ENCODE data around the gene CFAP298.

The CFAP298 gene

DNA sequence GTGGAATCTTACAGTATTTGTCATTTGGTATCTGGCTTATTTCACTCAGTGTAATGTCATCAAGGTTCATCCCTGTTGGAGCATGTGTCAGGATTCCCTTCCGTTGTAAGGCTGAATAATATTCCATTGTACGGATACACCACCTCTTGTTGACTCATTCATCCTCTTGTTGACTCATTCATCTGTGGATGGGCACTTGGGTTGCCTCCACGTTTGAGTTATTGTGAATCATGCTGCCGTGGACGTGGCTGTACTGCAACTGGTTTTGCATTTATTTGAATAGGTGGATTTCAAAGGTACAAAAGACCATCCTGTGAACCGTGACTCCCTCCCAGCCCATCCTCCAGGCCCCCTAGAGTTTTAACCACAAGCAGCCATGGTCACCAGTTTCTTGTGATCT is 15.0 kb downstream of the CFAP298 start:
- DNase-seq, result peak; percentile 74 to 75

DNA sequence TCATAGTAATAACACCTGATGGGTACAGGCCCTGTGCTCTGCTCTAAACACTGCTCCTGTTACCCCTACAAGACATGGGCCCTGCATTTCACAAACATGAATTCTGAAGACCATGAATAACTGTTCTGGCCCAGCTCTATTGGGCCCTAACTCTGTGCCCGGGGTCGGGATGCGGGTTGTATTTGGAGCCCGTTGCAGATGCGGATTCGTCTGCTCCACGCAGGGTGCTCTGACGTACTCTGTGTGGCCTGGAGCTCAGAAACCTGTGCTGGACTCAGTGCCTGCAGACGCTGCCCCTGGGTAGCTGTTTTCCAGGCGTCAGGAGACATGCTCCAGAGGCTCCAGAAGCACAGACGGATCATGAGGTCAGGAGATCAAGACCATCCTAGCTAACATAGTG is 16.7 kb downstream of the CFAP298 start:
- DNase-seq, result no peak

- DNase-seq, result no peak
Measured at GRCh38 chr21:32593690-32594089, 18.5 kb downstream of the CFAP298 start.

GRCh38 chr21:32592929-32593502 is 19.2 kb downstream of the CFAP298 start:
- no peak for DNase-seq

- DNase-seq, result no peak
Measured at GRCh38 chr21:32590130-32590529, 22.0 kb downstream of the CFAP298 start.

GRCh38 chr21:32587651-32588050 is 24.5 kb downstream of the CFAP298 start:
- DNase-seq, result no peak

DNA sequence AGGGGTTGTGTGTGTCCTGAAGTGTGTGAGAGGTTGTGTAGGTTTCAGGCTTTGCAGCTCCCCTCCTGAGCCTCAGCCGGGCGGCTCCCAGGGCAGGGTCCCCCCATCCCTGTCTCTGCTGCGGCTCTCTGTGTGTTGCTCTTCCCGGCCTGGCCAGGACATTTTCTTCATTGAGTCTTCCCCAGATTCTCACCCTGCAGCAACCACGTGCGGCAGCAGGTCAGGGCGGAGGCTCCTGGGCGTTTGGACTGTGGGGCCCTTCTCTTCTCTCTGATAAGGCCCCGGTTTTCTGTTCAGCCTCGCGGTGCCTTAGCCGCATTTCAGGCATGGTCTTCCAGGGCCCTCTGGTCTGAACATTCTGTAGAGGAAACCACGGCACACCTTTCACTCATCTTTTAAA is 25.1 kb downstream of the CFAP298 start:
- no peak for DNase-seq

DNA sequence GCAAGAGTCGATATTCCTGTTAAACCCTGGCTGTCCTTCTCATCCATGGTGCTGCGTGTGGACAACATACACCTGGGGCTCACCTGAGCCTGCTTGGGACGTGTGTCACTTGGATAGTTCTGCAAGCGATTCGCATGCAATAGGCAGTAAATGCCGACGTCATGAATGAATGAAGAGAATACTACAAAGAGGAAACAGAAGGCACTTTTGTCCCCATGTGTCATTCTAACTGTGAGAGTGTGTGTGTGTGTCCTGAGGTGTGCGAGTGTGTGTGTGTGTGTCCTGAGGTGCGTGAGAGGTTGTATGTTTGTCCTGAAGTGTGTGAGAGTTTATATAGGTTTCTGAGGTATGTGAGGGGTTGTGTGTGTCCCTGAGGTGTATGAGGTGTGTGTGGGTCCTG is 26.2 kb downstream of the CFAP298 start:
- no peak for DNase-seq

DNA sequence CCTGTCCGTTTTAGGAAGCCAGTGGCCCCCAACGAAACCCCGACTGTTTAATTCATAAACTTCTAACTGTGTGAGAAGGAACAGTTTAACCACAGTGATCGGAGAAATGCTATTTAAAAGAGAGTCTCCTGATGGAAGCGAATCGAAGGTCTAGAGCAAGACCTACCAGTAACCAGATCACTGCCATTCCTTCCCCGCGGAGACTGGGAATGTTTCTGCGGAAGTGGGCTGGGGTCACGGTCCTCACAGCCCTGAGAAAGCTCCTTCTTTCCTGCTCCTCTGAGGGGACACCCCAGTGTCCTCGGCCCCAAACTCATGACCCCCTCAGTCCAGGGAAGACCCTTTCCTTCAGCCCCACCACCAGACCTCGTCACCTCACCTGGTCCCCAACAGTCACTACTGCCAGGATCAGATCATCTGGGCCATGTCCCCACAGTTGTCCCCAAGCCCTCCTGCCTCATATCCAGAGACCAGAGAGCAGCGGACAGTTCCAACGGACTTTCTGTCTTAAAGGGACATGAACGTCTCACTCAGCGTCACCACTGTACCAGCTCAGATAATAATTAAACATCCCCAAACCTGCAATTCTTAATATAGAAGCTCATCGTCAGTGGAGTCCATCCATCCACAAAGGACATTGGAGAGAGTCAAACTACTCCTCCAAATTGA is 27.0 kb downstream of the CFAP298 start, which contains the start of gene TCP10L:
Gene TCP10L, minus strand, starts transcription at position 482 of the 669 bp plus-strand sequence. CDS start 1,219 bp downstream, outside the sequence.
- DNase-seq, result no peak

DNA sequence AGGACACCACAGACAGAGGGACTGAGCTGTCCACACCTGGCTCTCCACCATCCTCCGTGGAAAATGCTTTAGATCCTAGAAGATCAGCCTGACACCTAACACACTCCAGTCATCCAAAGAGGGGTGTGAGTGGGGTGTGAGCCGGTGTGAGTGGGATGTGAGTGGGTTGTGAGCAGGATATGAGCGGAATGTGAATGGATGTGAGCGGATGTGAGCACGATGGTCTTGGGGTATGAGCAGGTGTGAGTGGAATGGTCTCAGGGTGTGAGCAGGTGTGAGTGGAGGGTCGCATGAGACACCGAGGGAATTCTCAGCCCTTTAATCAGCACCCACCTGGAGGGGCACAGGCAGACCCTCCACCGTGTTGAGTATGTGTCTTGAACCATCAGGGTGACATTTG is 27.7 kb downstream of the CFAP298 start:
- DNase-seq, result no peak

DNA sequence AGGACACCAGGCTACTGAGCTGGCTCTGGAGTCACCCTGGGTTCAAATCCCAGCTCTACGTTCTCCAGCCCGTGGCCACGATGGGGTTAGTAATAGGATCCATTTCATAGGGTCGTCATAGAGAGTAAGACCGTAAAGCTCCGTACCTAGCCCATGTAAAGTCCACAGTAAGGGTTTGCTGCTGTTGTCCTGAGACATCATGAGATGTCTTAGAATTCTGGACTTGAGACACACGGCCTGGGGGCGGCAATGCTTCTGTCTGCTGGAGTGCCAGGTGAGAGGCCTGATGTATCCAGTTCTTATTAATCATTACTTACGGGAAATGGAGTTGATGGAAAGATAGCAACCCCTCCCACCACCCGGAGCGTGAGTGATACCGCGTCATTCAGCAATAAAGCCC is 30.4 kb downstream of the CFAP298 start:
- no peak for DNase-seq

GRCh38 chr21:32580949-32581348 is 31.2 kb downstream of the CFAP298 start:
- no peak for DNase-seq

DNA sequence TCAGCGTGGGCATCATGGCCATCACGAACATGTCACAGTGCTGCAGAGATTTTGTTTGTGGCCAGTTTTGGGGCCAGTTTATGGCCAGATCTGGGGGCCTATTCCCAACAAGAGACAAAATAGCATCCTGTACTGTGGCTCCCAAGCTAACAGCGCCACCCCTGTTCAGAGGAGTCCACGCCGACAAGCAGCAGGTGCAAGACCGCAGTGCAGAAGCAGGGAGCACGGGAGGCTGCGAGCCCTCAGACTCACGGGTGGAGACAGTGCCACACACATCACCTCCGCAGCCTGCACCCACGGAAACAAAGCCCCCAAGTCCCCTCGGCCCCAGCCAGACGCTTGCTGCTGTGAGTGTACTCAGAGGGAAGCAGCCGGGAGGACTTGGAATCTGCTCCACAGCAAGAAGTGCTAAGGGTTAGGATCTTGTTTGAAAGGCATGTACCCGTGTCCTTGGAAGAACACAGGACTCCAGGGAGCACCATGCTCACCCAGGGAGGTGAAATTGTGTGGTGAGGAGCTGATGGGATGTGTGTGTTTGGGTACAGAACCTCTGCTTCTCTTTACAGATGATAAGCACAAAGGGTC is 34.0 kb downstream of the CFAP298 start:
- DNase-seq, result no peak

DNA sequence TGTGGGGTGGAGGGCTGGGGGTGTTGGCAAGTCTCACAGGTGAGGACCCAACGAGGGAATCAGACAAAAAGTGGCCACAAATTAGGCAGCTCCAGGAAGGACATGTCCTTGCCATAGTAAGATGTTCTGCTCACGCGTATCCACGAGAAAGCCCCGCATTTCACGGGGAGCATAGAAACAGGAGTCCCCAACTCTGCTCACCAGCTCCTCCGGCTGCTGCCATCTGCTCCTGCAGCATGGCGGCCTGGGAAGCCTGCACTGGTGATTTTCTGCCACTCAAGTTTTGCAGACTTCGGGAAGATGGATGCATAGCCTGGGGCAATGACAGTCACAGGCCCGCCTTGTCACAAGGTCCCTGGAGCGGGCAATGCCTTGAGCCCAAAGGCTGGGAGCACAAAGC is 36.2 kb downstream of the CFAP298 start:
- DNase-seq, result no peak

GRCh38 chr21:32574946-32575925 is 36.9 kb downstream of the CFAP298 start:
- no peak for DNase-seq

DNA sequence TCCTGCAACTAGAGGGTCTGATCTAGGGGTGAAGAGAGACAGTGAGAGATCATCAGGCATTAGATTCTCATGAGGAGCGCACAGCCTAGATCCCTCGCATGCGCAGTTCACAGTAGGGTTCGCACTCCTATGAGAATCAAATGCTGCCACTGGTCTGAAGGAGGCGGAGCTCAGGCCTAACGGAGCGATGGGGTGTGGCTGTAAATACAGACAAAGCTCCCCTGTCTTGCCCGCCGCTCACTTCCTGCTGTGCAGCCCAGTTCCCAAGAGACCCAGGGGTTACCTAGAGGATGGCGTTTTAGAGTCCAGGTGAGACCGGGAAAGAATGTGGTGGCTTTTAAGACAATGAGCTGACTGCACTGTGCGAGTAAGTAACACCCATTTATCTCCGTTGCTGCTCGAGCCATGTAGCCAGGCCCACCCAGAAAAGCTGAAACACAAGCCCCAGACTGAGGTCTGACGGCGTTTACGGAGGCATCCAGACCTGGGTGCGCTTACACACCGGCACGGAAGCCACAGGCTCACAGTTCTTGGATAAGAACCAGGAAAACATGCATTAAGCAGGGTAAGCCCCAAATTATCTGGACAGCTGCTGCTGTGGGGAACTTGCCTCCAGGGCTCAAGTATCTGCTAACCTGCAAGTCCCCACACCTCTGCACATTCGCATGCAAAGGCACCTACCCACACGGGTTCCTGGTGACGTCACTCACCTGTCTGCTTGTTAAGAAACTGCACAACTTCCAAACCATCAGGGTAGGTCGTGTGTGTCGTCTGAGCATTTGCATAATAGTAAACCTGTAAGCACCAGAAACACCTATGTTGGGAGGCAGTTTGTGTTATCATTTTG is 39.4 kb downstream of the CFAP298 start:
- no peak for DNase-seq

DNA sequence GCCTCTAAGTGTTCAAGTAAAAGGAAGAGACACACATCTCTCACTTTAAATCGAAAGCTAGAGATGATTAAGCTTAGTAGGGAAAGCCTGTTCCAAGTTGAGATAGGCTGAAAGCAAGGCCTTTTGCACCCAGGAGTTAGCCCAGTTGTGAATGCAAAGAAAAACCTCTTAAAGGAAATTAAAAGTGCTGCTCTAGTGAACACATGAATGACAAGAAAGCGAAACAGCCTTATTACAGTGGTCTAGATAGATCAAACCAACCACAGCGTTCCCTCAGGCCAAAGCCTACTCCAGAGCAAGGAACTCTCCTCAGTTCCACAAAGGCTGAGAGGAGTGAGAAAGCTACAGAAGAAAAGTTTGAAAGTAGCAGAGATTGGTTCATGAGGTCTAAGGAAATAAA is 41.7 kb downstream of the CFAP298 start:
- no peak for DNase-seq

- DNase-seq, result peak in 1 of 2 experiments; percentile 64
Measured at GRCh38 chr21:32569261-32570230, 42.6 kb downstream of the CFAP298 start.

DNA sequence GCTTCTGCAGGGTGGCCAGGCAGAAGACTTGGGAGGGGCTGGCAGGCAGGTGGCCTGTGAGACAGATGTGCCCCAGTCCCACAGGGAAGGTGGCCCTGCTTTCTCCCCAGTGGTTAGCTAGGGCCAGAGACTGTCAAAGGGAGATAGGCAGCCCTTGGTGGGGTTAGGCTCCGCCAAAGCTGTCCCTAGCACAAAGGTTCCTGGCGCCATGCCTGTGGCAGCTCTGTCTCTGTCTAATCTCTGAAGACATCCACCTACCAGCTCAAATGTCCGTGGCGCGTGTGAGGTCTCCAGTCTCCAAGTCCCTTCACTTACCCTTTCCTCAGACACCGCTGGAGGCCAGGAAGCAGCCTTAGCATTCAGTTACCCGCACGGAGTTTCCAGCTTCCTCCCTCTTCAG is 44.6 kb downstream of the CFAP298 start:
- DNase-seq, result no peak

DNA sequence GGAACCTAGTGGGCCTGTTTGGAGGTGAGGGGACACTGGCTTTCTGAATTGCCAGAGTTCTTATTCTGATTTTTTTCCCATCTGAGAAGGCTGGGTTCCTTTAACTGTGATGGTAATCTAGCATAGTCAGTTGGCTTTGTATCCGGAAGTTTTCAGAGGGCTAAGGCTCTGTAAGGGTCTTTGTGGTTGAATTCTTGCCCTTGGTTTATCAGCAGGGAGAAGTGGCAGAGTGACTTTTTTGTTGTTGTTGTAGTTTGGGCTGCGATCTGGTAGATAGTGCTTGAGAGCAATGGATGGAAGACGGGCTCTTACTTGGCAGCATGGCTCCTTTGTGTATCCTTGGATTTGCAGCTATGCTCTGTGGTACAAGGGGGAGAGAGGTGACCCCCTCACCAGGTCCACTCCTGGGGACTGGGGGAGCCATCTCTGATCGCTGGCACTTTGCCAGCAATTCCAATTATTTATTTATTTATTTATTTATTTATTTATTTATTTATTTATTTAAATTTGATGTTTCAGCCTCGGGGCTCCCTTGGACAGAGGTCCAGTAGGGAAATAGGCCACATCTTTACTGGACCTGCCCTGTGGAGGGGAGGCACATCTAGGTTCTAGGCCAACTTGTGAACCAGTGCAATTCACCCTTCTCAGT is 45.3 kb downstream of the CFAP298 start:
- DNase-seq, result no peak
